H9 (cell line): Measurements from ENCODE around the gene STKLD1. TPM values are rescaled to one million over a fixed set of nuclear protein-coding genes. Genes with fewer than 3 reads are reported as not detected.

Source experiments
- DNase-seq: peaks from one replicate; pipeline ENCODE4 v3.0.0-alpha.2; 2017
- H2AFZ ChIP-seq: one replicate; pipeline ENCODE4 v1.6.1; 2013; ENCODE audit warnings: mild to moderate bottlenecking, low read length, control low read depth, moderate library complexity
- H2AK5ac ChIP-seq: 2 replicates; pipeline ENCODE4 v1.6.1; 2013; ENCODE audit warnings: low read length, control low read depth, mixed read lengths; ENCODE audit not compliant: insufficient read length
- H2BK120ac ChIP-seq: one replicate; pipeline ENCODE4 v1.6.1; 2013; ENCODE audit warnings: low read depth, mild to moderate bottlenecking, low read length, control low read depth, inconsistent platforms; ENCODE audit not compliant: poor library complexity, severe bottlenecking
- H2BK12ac ChIP-seq: 2 replicates; pipeline ENCODE4 v1.6.1; 2013; ENCODE audit warnings: low read length, control low read depth, mixed read lengths, low read depth; ENCODE audit not compliant: insufficient read length
- H2BK15ac ChIP-seq: 2 replicates; pipeline ENCODE4 v1.6.1; 2013; ENCODE audit warnings: low read depth, low read length, control low read depth
- H2BK20ac ChIP-seq: one replicate; pipeline ENCODE4 v1.6.1; 2013; ENCODE audit warnings: low read depth, mild to moderate bottlenecking, low read length, control low read depth, inconsistent platforms; ENCODE audit not compliant: poor library complexity, severe bottlenecking
- H2BK5ac ChIP-seq: 2 replicates; pipeline ENCODE4 v1.6.1; 2013; ENCODE audit warnings: low read length, control low read depth, mixed read lengths; ENCODE audit not compliant: insufficient read length
- H3K14ac ChIP-seq: 2 replicates; pipeline ENCODE4 v1.6.1; 2013; ENCODE audit warnings: low read length, control low read depth; ENCODE audit not compliant: insufficient read depth
- H3K18ac ChIP-seq: 2 replicates; pipeline ENCODE4 v1.6.1; 2013; ENCODE audit warnings: low read depth, mild to moderate bottlenecking, mixed read lengths, low read length, control low read depth; ENCODE audit not compliant: insufficient read length
- H3K23ac ChIP-seq: 2 replicates; pipeline ENCODE4 v1.6.1; 2013; ENCODE audit warnings: low read length, control low read depth, mixed read lengths, low read depth; ENCODE audit not compliant: insufficient read length
- H3K23me2 ChIP-seq: 2 replicates; pipeline ENCODE4 v1.6.1; 2013; ENCODE audit warnings: low read depth, mild to moderate bottlenecking, mixed read lengths, low read length, control low read depth; ENCODE audit not compliant: insufficient read length, poor library complexity, severe bottlenecking
- H3K27ac ChIP-seq: 2 replicates; pipeline ENCODE4 v1.5.1; 2013; ENCODE audit warnings: low read length, control low read depth, mixed read lengths, low read depth; ENCODE audit not compliant: insufficient read length
- H3K27me3 ChIP-seq: 2 replicates; pipeline ENCODE4 v1.6.1; 2013; ENCODE audit warnings: low read length, control low read depth, inconsistent platforms; ENCODE audit not compliant: insufficient read depth
- H3K4ac ChIP-seq: 2 replicates; pipeline ENCODE4 v1.6.1; 2013; ENCODE audit warnings: low read depth, mild to moderate bottlenecking, control low read depth, inconsistent platforms, low read length, moderate library complexity
- H3K4me1 ChIP-seq: 2 replicates; pipeline ENCODE4 v1.6.1; 2013; ENCODE audit warnings: low read length, control low read depth, inconsistent platforms; ENCODE audit not compliant: insufficient read depth
- H3K4me2 ChIP-seq: 2 replicates; pipeline ENCODE4 v1.6.1; 2013; ENCODE audit warnings: low read length, control low read depth, mixed read lengths; ENCODE audit not compliant: insufficient read length, insufficient read depth
- H3K56ac ChIP-seq: 2 replicates; pipeline ENCODE4 v1.6.1; 2013; ENCODE audit warnings: low read depth, mild to moderate bottlenecking, mixed read lengths, low read length, control low read depth; ENCODE audit not compliant: insufficient read length
- H3K79me1 ChIP-seq: 2 replicates; pipeline ENCODE4 v1.6.1; 2013; ENCODE audit warnings: low read depth, mild to moderate bottlenecking, moderate library complexity, low read length, control low read depth, inconsistent platforms; ENCODE audit not compliant: insufficient read depth, poor library complexity, severe bottlenecking
- H3K79me2 ChIP-seq: 2 replicates; pipeline ENCODE4 v1.6.1; 2013; ENCODE audit warnings: low read length, control low read depth, inconsistent platforms; ENCODE audit not compliant: insufficient read depth
- H3K9ac ChIP-seq: 2 replicates; pipeline ENCODE4 v1.6.1; 2013; ENCODE audit warnings: low read length, control low read depth, mixed read lengths; ENCODE audit not compliant: insufficient read length; ENCODE audit errors: extremely low read depth
- H3K9me3 ChIP-seq: one replicate; pipeline ENCODE4 v1.6.1; 2013; ENCODE audit warnings: low read depth, low read length, inconsistent platforms; ENCODE audit not compliant: control insufficient read depth
- H3T11ph ChIP-seq: one replicate; pipeline ENCODE4 v1.6.1; 2013; ENCODE audit warnings: mild to moderate bottlenecking, low read length, control low read depth, inconsistent platforms
- H4K20me1 ChIP-seq: one replicate; pipeline ENCODE4 v1.6.1; 2013; ENCODE audit not compliant: control insufficient read depth, insufficient read length, insufficient read depth
- H4K5ac ChIP-seq: 2 replicates; pipeline ENCODE4 v1.6.1; 2013; ENCODE audit warnings: low read depth, mild to moderate bottlenecking, mixed read lengths, low read length, control low read depth; ENCODE audit not compliant: insufficient read length
- H4K8ac ChIP-seq: replicated peaks from 2 replicates; pipeline ENCODE4 v1.6.1; 2013; ENCODE audit warnings: low read length, control low read depth, mixed read lengths, low read depth; ENCODE audit not compliant: insufficient read length
- H4K91ac ChIP-seq: 2 replicates; pipeline ENCODE4 v1.6.1; 2013; ENCODE audit warnings: low read depth, mild to moderate bottlenecking, moderate library complexity, mixed read lengths, low read length, control low read depth; ENCODE audit not compliant: insufficient read length
- H3K27ac Mint-ChIP-seq, 3 experiments: 2 replicates in 2 of 3; 3 replicates in 1 of 3; pipeline ENCODE4 v1.8.0; 2020 to 2021; ENCODE audit warnings: mixed read lengths in 3 of 3, mild to moderate bottlenecking in 1 of 3, moderate library complexity in 1 of 3
- H3K27me3 Mint-ChIP-seq: 2 replicates; pipeline ENCODE4 v1.8.0; 2021; ENCODE audit warnings: low read depth, mild to moderate bottlenecking, moderate library complexity, mixed read lengths
- H3K36me3 Mint-ChIP-seq, 3 experiments: 2 replicates in 2 of 3; 3 replicates in 1 of 3; pipeline ENCODE4 v1.8.0; 2020 to 2021; ENCODE audit warnings: low read depth in 3 of 3, mixed read lengths in 3 of 3; ENCODE audit not compliant: insufficient read depth in 1 of 3
- H3K4me1 Mint-ChIP-seq, 2 experiments: 2 replicates each; pipeline ENCODE4 v1.8.0; 2020; ENCODE audit warnings: mixed read lengths in 2 of 2
- H3K4me3 Mint-ChIP-seq, 2 experiments: 2 replicates in 1 of 2; 3 replicates in 1 of 2; pipeline ENCODE4 v1.8.0; 2020 to 2021; ENCODE audit warnings: mild to moderate bottlenecking in 2 of 2, mixed read lengths in 2 of 2, moderate library complexity in 1 of 2
- H3K9me3 Mint-ChIP-seq, 2 experiments: 2 replicates in 1 of 2; 3 replicates in 1 of 2; pipeline ENCODE4 v1.8.0; 2020; ENCODE audit warnings: mild to moderate bottlenecking in 2 of 2, mixed read lengths in 2 of 2, moderate library complexity in 1 of 2
- WGBS: extraction: QIAGEN DNeasy Blood & Tissue Kit; methylation state at CpG from one replicate; pipeline ENCODE4 v1.1.7; 2013; ENCODE audit warnings: missing lambda C conversion rate, low lambda C conversion rate, mixed read lengths; ENCODE audit not compliant: insufficient read length; ENCODE audit errors: extremely low coverage; 5-methylcytosine and 5-hydroxymethylcytosine counted together
- total RNA-seq: library from RNA; stranded (reverse); gene quantifications from 2 replicates; pipeline ENCODE4 v1.2.1, GENCODE V29; 2021
- TF ChIP-seq, protein P1 (sequence below): fragments of 200-600 bp; sonication (generic); conservative IDR thresholded peaks from 3 replicates; pipeline ENCODE4 v1.8.0; 2021; ENCODE audit warnings: antibody characterized with exemption, mild to moderate bottlenecking

STKLD1 gene
- total RNA-seq, 1 experiment from 2014 or later, result 0.57 TPM

DNA sequence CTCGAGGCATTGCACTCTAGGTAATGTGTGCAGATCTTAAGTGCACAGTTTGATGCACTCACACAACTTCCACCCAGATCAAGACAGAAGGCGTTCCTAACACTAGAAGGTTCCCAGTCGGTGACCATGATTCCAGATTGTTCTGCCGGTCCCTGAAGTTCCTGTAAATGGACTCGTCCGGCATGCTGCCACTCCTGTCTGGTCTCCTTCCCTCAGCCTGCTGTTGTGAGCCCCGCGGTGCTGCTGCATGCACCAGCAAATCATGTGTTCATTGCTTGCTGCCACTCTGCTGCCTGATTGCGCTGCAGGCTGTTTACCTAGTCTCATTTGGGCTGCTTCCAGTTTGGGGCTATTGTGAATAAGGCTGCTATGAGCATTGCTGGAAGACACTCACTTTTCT lies 11.5 kb downstream of the STKLD1 start:
- Histone ChIP-seq H2BK12ac (no peak overlapping the region), H3T11ph (no peak overlapping the region), H4K20me1 (no peaks in the 10 kb centered on the region), H2BK15ac (no peak overlapping the region), H3K27ac (no peak overlapping the region), H3K56ac (no peak overlapping the region), H3K4me1 (no peaks in the 10 kb centered on the region), H2AFZ (no peak overlapping the region), H3K4me2 (no peak overlapping the region), H3K23ac (no peak overlapping the region), H3K9ac (no peak overlapping the region), H2BK120ac (no peak overlapping the region), H3K18ac (no peak overlapping the region), H2AK5ac (no peak overlapping the region), H4K8ac (no peak overlapping the region), H3K9me3 (no peaks in the 10 kb centered on the region), H2BK5ac (no peak overlapping the region), H4K5ac (no peak overlapping the region), H2BK20ac (no peak overlapping the region), H3K27me3 (no peaks in the 10 kb centered on the region), H4K91ac (no peak overlapping the region), H3K14ac (no peak overlapping the region), H3K79me2 (no peaks in the 10 kb centered on the region), H3K4ac (no peak overlapping the region), H3K23me2 (no peaks in the 10 kb centered on the region), H3K79me1 (no peaks in the 10 kb centered on the region)
- no peak overlapping the region for H3K27ac Mint-ChIP-seq
- H3K9me3 Mint-ChIP-seq, result peaks cover 15% of the 10 kb centered on the region in 2 experiments
- DNase-seq, result no peak
- WGBS, result no CpG with 5 or more reads among the region's 9 CpGs
- H3K4me1 Mint-ChIP-seq, result no peaks in the 10 kb centered on the region
- H3K4me3 Mint-ChIP-seq, result no peak overlapping the region
- peaks cover 0 to 1% (median 0%) of the 10 kb centered on the region in 3 experiments; a peak in 1 of 7 replicates for H3K36me3 Mint-ChIP-seq
- peaks cover 23% of the 10 kb centered on the region for H3K27me3 Mint-ChIP-seq
- TF ChIP-seq, protein P1, sequence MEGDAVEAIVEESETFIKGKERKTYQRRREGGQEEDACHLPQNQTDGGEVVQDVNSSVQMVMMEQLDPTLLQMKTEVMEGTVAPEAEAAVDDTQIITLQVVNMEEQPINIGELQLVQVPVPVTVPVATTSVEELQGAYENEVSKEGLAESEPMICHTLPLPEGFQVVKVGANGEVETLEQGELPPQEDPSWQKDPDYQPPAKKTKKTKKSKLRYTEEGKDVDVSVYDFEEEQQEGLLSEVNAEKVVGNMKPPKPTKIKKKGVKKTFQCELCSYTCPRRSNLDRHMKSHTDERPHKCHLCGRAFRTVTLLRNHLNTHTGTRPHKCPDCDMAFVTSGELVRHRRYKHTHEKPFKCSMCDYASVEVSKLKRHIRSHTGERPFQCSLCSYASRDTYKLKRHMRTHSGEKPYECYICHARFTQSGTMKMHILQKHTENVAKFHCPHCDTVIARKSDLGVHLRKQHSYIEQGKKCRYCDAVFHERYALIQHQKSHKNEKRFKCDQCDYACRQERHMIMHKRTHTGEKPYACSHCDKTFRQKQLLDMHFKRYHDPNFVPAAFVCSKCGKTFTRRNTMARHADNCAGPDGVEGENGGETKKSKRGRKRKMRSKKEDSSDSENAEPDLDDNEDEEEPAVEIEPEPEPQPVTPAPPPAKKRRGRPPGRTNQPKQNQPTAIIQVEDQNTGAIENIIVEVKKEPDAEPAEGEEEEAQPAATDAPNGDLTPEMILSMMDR, result no peak
